SH-SY5Y (cell line): ENCODE data around the gene GGCX.

ENCODE experiments used
- GATA2 ChIP-seq: IDR thresholded peaks from 2 replicates; pipeline ENCODE4 v1.6.1; 2011; ENCODE audit warnings: mild to moderate bottlenecking, low read depth, low read length
- GATA3 ChIP-seq: IDR thresholded peaks from 2 replicates; pipeline ENCODE4 v1.6.1; 2011; ENCODE audit warnings: low read depth, mild to moderate bottlenecking, low read length, moderate library complexity

GGCX gene

GRCh38 chr2:85541753-85542457, 19.4 kb downstream of the GGCX start:
- no peak for TF ChIP-seq GATA3
- TF ChIP-seq GATA2 = no peak

DNA sequence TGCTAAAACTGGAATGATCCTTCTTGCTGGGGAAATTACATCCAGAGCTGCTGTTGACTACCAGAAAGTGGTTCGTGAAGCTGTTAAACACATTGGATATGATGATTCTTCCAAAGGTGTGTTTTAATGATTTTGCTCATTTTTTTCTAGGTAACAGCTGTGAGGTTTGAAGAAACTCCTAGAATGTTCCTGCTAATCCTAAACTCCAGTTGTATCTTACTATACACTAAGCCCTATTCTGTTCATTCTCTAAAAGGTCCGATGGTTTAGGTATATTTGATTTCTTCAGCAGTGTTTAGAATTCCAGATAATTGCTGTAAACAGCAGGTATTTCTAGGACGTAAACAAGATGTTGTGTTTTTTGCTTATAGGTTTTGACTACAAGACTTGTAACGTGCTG, 20.0 kb downstream of the GGCX start:
- TF ChIP-seq GATA3 = no peak
- TF ChIP-seq GATA2 = no peak

DNA sequence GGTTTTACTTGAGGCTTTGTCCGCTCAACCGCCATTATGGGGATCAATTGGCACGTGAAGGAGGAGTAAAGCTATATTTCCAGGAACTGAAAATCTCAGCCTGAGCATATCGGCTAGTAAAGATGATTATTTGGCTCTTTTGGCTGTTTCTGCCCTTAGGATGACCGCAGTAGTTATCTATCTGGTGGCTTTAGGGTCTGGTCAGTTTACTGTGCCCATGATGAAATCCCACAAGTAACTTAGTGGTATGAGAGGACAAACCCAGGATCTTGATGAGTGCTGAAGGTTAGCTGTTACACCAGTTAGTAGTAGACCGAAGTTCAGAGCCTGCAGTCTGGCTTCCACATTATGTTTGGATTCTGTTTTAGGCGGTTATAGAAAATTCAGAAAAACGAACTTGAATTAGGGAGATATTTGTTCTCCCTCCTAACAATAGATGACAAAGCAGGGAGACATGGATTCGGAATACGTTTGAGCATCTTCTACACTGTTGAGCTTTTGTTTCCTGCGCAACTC, 21.1 kb downstream of the GGCX start:
- TF ChIP-seq GATA3 (no peak), GATA2 (no peak)

GRCh38 chr2:85539361-85540132, 21.7 kb downstream of the GGCX start:
- TF ChIP-seq GATA2 = no peak
- no peak for TF ChIP-seq GATA3

DNA sequence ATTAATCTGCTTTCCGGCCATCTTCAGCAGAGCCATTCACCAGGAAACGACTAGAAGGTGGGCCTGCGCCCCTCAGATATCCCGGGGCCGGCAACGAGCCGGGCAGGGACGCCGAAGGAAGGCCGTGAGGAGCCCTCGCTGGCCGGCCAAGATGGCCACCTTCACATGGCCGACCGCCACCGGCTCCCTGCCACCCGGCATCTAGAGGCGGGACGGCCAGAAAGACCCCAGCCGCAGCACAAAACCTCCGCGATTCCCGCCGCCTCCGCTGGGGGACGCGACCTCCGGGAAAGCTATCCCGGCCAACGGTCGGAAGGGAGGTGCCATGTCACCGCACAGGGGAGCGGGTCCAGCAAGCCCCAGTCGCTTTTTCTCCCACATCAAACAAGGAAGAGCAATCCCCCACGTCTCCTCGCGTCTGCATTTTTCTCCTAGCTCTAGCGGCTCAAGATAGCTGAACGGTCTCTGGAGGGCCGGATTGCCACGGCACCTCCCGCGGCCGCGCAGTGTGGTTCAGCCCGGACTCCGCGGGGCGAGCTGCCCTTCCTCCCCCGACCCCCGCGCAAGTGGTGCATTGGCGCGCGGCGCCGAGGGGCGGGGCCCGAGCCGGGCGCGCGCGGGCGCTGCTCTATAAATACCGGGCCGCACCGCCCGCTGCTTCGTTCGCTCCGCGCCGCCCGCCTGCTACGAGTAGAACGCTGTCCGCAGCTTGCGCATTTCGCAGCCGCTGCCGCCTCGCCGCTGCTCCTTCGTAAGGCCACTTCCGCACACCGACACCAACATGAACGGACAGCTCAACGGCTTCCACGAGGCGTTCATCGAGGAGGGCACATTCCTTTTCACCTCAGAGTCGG, 22.6 kb downstream of the GGCX start, which contains the start of gene MAT2A:
TSS of gene MAT2A (plus strand) at position 662 of the 854 bp plus-strand sequence. CDS start at position 782, 120 bp downstream.
- TF ChIP-seq GATA2 (peak; percentile 29; the same call in 1 of the 2 replicates), GATA3 (no peak)

DNA sequence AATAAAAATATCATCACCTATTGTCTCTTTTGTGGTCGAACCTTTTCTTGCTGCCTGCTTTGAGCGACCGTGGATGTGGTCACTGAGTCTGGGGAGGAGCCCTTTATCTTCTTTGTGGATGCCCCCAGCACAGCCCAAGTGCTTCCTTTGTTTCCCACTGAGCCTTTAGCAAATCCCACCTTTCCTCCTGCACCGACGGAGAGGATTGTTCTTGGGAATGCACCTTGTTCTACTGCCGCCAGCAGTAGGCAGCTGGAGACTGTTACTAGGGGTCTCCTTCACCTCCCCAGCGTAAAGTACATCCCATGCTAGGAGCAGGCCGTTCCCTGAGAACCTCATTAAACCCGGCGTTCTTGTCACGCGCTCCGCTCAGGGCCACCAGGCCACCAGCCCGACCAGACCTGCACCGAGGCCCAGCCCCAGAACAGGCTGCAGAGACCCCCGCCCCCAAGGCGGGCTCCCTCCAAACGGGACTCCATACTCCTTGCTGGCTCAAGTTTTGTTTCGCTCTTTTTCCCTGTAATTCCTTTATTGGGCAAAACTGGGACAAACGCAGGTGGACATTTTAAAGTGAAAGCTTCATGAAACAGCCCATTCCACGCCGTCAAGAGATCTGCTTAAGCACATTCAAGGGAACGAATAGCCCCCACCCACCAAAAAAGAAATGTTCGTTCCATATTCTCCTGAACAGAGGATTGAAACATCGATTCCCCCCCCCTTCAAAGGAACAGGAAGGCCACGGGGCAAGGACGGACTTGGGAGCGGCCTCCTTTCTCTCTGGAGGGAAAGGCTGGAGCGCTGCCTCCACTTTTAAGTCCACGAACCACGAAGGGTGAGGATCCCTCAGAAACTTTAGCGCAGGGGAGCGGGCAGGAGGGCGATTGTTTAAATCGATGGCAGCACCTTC, 23.4 kb downstream of the GGCX start:
- no peak for TF ChIP-seq GATA3
- TF ChIP-seq GATA2 = no peak

DNA sequence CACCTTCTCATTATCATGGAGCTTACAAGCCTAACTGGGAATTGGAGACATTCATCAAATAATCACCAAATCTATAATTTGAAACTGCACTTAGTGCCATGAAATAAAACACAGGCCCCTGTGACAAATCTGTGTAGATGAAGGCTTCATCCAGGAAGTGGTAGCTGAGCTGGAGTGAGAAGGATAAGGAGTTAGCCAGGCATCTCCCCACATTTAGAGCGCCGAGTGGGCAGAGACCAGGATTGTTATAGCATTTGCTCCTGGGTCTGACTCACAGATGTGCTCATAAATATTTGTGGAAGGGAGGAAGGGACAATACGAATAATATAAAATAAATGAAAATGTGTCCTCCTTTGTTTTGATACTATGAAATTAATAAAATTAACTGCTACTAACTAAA, 24.8 kb downstream of the GGCX start:
- peak; percentile 44 for TF ChIP-seq GATA2
- TF ChIP-seq GATA3 = peak; percentile 46; the same call in 1 of the 2 replicates

DNA sequence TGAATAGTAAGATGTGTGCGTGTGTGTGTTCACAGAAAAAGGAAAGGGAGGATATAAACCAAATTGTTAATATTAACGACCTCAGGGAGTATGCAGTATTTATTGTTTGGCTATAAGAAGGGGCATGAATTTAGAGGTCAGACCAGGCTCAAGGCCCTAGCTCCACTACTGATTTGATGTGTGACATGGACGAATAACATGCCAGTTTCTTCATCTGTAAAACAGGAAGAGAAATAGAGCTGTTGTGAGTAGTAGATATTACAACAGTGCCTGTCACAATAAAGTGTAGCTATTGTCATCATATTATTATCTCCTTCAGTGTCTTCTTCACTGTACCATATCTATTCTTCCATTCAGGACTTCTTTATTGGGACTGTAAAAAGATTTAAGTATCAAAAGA, 26.4 kb downstream of the GGCX start:
- TF ChIP-seq GATA3 = no peak
- TF ChIP-seq GATA2 = no peak

DNA sequence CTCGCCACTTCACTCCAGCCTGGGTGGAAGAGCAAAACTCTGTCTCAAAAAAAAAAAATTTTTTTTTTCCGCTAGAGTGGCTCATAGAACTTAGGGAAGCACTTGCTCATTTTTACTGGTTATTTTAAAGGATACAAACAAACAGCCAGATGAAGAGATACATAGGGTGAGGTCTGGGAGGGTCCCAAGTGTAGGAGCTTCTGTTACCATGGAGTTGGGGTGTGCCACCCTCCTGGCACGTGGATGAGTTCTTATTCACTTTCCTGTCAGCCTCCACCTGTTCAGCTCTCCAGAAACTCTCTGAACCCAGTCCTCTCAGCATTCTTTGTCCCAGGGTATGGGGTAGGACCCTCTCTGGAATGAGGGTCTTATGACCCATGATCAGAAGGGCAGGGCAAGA, 27.2 kb downstream of the GGCX start:
- TF ChIP-seq GATA2 (no peak), GATA3 (no peak)

GRCh38 chr2:85531589-85531988, 29.7 kb downstream of the GGCX start:
- TF ChIP-seq GATA2 (no peak), GATA3 (no peak)

- TF ChIP-seq GATA3 (no peak), GATA2 (no peak)
Measured at GRCh38 chr2:85529809-85530208, 31.5 kb downstream of the GGCX start.

DNA sequence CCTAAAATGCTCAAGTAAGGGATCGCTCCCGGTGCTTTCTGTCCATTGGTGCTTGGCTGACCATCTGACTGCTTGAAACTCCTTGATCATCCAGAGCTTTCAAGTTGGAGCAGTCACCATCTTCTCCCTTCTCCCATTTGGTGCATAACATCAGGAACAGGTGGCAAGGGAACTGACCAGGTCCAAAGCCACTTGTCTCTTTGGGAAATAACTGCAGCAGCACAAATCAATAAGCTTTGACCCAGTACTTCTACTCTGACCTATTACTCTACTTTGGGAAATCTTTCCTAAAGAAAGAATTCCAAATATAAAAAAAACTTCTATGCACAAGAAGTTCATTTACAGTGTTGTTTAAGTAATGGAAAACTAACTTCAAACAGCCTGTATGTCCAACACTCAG, 32.9 kb downstream of the GGCX start:
- no peak for TF ChIP-seq GATA3
- TF ChIP-seq GATA2 = no peak

GRCh38 chr2:85527787-85528186, 33.5 kb downstream of the GGCX start:
- TF ChIP-seq GATA2 (no peak), GATA3 (no peak)

- no peak for TF ChIP-seq GATA2
- no peak for TF ChIP-seq GATA3
Measured at GRCh38 chr2:85525567-85525966, 35.7 kb downstream of the GGCX start.

GRCh38 chr2:85525029-85525428, 36.3 kb downstream of the GGCX start:
- TF ChIP-seq GATA3 (no peak), GATA2 (no peak)
